ENCODE measurements around the gene SYNE2. TPM values are rescaled to one million over a fixed set of nuclear protein-coding genes. Genes with fewer than 3 reads are reported as not detected.

SYNE2 gene
- total and polyA plus RNA-seq, 10 of the 15 experiments (the other 5 are each of a cell fraction or from before 2014, with no cell fraction given): 2.1 to 52.7 (median 38.1) TPM

DNA sequence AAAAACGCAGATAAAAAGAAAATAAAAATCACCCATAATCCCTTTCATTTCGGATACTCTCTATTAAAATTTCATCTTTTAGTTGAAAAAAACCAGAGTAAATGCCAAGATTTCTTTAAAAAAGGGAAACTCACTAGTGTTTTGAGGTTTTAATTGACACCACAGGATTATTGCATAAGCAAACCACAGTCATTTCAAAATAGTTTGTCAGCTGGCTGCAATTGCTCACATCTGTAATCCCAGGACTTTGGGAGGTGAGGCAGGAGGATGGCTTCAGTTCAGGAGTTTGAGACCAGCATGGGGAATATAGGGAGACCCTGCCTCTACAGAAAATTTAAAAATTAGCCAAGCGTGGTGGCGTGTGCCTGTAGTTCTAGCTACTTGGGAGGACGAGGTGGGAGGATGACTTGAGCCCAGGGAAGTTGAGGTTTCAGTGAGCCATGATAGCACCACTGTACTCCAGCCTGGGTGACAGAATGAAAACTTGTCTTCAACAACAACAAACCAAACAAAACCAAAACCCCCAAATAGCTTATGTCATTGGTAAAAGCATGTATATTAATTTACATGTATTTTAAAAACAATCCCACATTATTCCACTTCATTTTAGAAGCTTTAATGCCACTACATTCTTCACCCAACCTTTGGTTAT is 48.8 kb downstream of the SYNE2 start:
- H3K27me3 ChIP-seq (replicated peaks in 1 of 2; ENCODE audit: control insufficient read depth in 2 of 2, insufficient read depth in 2 of 2, low read length in 1 of 2): no peaks in the 10 kb centered on the region
- H3K9ac ChIP-seq (ENCODE audit: control insufficient read depth, insufficient read depth, low read length): no peak overlapping the region
- CTCF ChIA-PET: interaction anchor here (1.4 kb wide), 1 partner anchor 11 kb away, joined by 4 read pairs; no protein-coding TSS in a partner anchor
- intact Hi-C loops (cut with micrococcal nuclease; ENCODE audit: unreplicated experiment) (no loop called here), in situ Hi-C loops (cut with MboI) (no loop called here)
- DNase-seq (ENCODE audit: low read depth, low spot score): no peak
- RAD21 ChIA-PET (ENCODE audit: unreplicated experiment): interaction anchor here (1.0 kb wide), 1 partner anchor 33 kb away, joined by 3 read pairs; no protein-coding TSS in a partner anchor
- no peak for FAIRE-seq
- 0 out of 2 replicates have a peak, but pooled peaks cover 4% of the 10 kb centered on the region for H3K4me1 ChIP-seq (ENCODE audit: control insufficient read depth, insufficient read depth, low read length)
- H3K79me2 ChIP-seq (ENCODE audit: control insufficient read depth, insufficient read depth, low read length): peaks cover 26% of the 10 kb centered on the region
- BruUV-seq (replicated peaks): no TSS peak
- H3K36me3 ChIP-seq (ENCODE audit: control insufficient read depth in 2 of 2, insufficient read depth in 2 of 2, low read length in 1 of 2): no peaks in the 10 kb centered on the region; a peak in 1 of 4 replicates
- no peak overlapping the region for H3K4me2 ChIP-seq (ENCODE audit: control insufficient read depth, insufficient read depth)
- POLR2A ChIA-PET: interaction anchor here (0.7 kb wide), 1 partner anchor 38 kb away, joined by 4 read pairs; no protein-coding TSS in a partner anchor
- TF ChIP-seq POU2F2 (IDR thresholded peaks at IDR 0.05; ENCODE audit: borderline replicate concordance, low read depth, low read length) (no peak), RUNX3 (IDR thresholded peaks at IDR 0.05; ENCODE audit: low read length) (peak; percentile 58)
- no peaks in the 10 kb centered on the region for H4K20me1 ChIP-seq (ENCODE audit: control insufficient read depth, insufficient read depth)
- H2AFZ ChIP-seq (ENCODE audit: control insufficient read depth, low read depth, low read length): no peak overlapping the region
- no peak for ATAC-seq
- peaks cover 2% of the 10 kb centered on the region; the same call in 2 of the 3 replicates for H3K9me3 ChIP-seq (replicated peaks; ENCODE audit: control insufficient read depth, insufficient read depth, low read length)
- SMC1A ChIA-PET (ENCODE audit: uncharacterized antibody, unreplicated experiment): interaction anchor here (0.6 to 3.4 kb wide), 4 partner anchors 9 to 16 kb away, joined by 3 to 16 read pairs (median 7); no protein-coding TSS in a partner anchor
- no peak overlapping the region for H3K4me3 ChIP-seq
- H3K27ac ChIP-seq (ENCODE audit: control insufficient read depth, insufficient read depth): no peak overlapping the region
- WGBS (ENCODE audit: insufficient coverage, insufficient replicate concordance, low lambda C conversion rate, missing lambda C conversion rate): 84% methylated on average over 5 of the region's 5 CpGs

DNA sequence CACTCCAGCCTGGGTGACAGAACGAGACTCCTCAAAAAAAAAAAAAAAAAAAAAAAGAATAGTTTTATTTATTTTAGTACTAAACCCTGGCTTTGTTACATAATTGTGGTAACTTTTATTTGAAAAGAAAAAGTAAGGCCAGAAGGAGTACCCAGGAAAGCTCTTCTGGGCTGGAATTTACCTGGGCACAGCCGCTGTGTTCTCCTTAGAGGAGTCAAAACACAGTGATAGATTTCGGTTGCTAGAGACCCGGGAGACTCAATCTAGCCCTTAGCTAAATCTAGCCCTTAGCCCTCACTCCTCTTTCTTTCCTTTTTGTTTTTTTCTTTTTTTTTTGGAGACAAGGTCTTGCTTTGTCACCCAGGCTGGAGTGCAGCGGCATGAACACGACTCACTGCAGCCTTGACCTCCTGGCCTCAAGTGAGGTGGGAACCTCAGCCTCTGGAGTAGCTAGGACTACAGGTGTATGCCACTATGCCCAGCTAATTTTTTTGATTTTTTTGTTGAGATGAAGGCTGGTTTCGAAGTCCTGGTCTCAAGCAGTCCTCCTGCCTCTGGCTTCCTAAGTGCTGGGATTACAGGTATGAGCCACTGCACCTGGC is 49.7 kb downstream of the SYNE2 start:
- in situ Hi-C loops (cut with MboI) (no loop called here), intact Hi-C loops (cut with micrococcal nuclease; ENCODE audit: unreplicated experiment) (no loop called here)
- RAD21 ChIA-PET (ENCODE audit: unreplicated experiment): interaction anchor here (1.0 kb wide), 1 partner anchor 34 kb away, joined by 3 read pairs; no protein-coding TSS in a partner anchor
- Histone ChIP-seq H3K27me3 (replicated peaks in 1 of 2; ENCODE audit: control insufficient read depth in 2 of 2, insufficient read depth in 2 of 2, low read length in 1 of 2) (no peaks in the 10 kb centered on the region), H3K36me3 (ENCODE audit: control insufficient read depth in 2 of 2, insufficient read depth in 2 of 2, low read length in 1 of 2) (no peaks in the 10 kb centered on the region; a peak in 1 of 4 replicates), H3K9ac (ENCODE audit: control insufficient read depth, insufficient read depth, low read length) (no peak overlapping the region), H3K27ac (ENCODE audit: control insufficient read depth, insufficient read depth) (no peak overlapping the region), H2AFZ (ENCODE audit: control insufficient read depth, low read depth, low read length) (no peak overlapping the region), H4K20me1 (ENCODE audit: control insufficient read depth, insufficient read depth) (no peaks in the 10 kb centered on the region), H3K79me2 (ENCODE audit: control insufficient read depth, insufficient read depth, low read length) (peaks cover 30% of the 10 kb centered on the region), H3K9me3 (replicated peaks; ENCODE audit: control insufficient read depth, insufficient read depth, low read length) (peaks cover 2% of the 10 kb centered on the region; the same call in 2 of the 3 replicates), H3K4me1 (ENCODE audit: control insufficient read depth, insufficient read depth, low read length) (0 out of 2 replicates have a peak, but pooled peaks cover 4% of the 10 kb centered on the region), H3K4me2 (ENCODE audit: control insufficient read depth, insufficient read depth) (no peak overlapping the region), H3K4me3 (no peak overlapping the region)
- FAIRE-seq (no peak), DNase-seq (ENCODE audit: low read depth, low spot score) (no peak), ATAC-seq (no peak)
- CTCF ChIA-PET: interaction anchor here (0.8 to 1.4 kb wide), 2 partner anchors 10 to 11 kb away, joined by 3 to 4 read pairs; no protein-coding TSS in a partner anchor
- no TSS peak for BruUV-seq (replicated peaks)
- TF ChIP-seq CBFB (IDR thresholded peaks at IDR 0.05; ENCODE audit: low read depth) (no peak), CHD4 (IDR thresholded peaks at IDR 0.05) (no peak), NR2C1 (IDR thresholded peaks at IDR 0.05) (no peak), HCFC1 (IDR thresholded peaks at IDR 0.05; ENCODE audit: low read length) (no peak), STAT3 (IDR thresholded peaks at IDR 0.05; ENCODE audit: low read depth, low read length) (no peak), FOXM1 (IDR thresholded peaks at IDR 0.05; ENCODE audit: low read depth, low read length) (no peak), DPF2 (IDR thresholded peaks at IDR 0.05) (no peak), NR2F1 (conservative IDR thresholded peaks at IDR 0.05) (no peak)
- TF ChIP-seq, protein P1, sequence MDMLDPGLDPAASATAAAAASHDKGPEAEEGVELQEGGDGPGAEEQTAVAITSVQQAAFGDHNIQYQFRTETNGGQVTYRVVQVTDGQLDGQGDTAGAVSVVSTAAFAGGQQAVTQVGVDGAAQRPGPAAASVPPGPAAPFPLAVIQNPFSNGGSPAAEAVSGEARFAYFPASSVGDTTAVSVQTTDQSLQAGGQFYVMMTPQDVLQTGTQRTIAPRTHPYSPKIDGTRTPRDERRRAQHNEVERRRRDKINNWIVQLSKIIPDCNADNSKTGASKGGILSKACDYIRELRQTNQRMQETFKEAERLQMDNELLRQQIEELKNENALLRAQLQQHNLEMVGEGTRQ (IDR thresholded peaks at IDR 0.05; ENCODE audit: borderline replicate concordance, low read depth, low read length): no peak
- POLR2A ChIA-PET: interaction anchor here (0.7 to 0.8 kb wide), 3 partner anchors 11 to 37 kb away, joined by 3 to 5 read pairs (median 4); no protein-coding TSS in a partner anchor
- SMC1A ChIA-PET (ENCODE audit: uncharacterized antibody, unreplicated experiment): interaction anchor here (0.6 to 3.4 kb wide), 6 partner anchors 8 to 673 kb away, joined by 3 to 16 read pairs (median 4); no protein-coding TSS in a partner anchor
- over 99% methylated on average over 6 of the region's 7 CpGs for WGBS (ENCODE audit: insufficient coverage, insufficient replicate concordance, low lambda C conversion rate, missing lambda C conversion rate)
